ENCODE measurements around the gene CCDC61. TPM values are rescaled to one million over a fixed set of nuclear protein-coding genes. Genes with fewer than 3 reads are reported as not detected.

Gene CCDC61
- total RNA-seq, 1 experiment from 2014 or later = 17.0 TPM

GRCh38 chr19:46006411-46006810 is 11.1 kb downstream of the CCDC61 start:
- DNase-seq (ENCODE audit: low read depth) = no peak
- in situ Hi-C loops (cut with HindIII; ENCODE audit: low pct_unique_long_range_greater_than_20kb, low sequenced_read_pairs) = no loop called here

GRCh38 chr19:46009530-46010510 is 14.6 kb downstream of the CCDC61 start:
- in situ Hi-C loops (cut with HindIII; ENCODE audit: low pct_unique_long_range_greater_than_20kb, low sequenced_read_pairs) = no loop called here
- peak; percentile 67 for DNase-seq (ENCODE audit: low read depth)

DNA sequence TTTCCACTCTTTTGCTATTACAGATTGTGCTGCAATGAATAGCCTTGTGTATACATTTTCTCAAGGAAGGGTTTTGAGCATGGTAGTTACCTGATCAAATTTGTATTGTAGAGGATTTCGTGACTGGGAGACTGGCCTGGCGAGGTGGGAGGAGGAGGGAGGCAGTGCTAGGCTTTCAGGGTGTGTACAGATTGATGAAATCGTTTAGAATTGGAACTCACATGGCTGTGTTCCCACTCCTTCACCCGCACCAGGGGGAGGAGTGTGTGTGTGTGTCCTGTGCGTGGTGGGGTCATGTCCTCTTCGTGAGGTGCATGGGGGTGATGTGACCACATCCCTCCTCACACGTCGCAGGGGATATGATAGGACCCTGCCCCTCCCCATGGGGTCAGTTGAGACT is 19.3 kb downstream of the CCDC61 start:
- in situ Hi-C loops (cut with HindIII; ENCODE audit: low pct_unique_long_range_greater_than_20kb, low sequenced_read_pairs) = no loop called here
- DNase-seq (ENCODE audit: low read depth) = no peak

DNA sequence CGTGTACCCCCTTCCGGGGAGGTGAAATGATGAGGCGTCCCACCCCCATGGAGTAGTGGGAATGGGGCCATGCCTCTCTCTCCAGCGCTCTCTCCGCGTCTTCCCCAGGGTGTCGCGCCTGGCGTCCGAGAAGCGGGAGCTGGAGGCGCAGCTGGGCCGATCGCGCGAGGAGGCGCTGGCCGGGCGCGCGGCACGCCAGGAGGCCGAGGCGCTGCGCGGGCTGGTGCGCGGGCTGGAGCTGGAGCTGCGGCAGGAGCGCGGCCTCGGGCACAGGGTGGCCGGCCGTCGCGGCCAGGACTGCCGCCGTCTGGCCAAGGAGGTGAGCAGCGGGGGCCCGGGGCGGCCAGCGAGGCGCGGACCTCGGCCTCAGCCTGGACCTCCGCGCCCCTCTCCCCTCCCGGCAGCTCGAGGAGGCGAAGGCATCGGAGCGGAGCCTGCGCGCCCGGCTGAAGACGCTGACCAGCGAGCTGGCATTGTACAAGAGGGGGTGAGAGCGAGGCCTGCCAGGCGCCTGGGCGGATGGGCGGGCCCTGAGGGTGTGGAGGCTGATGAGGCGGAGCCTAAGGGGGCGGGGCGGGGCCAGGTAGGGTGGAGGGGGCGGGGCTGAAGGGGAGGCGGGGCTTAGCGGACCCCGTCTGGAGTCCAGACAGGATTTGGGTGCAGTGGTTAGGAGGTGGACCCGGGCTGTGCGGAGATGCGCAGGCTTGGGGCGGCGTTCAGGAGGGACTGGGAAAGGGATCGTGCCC is 19.8 kb downstream of the CCDC61 start:
- DNase-seq (ENCODE audit: low read depth) = peak; percentile 89
- in situ Hi-C loops (cut with HindIII; ENCODE audit: low pct_unique_long_range_greater_than_20kb, low sequenced_read_pairs) = no loop called here

GRCh38 chr19:46015687-46016425 is 20.6 kb downstream of the CCDC61 start:
- in situ Hi-C loops (cut with HindIII; ENCODE audit: low pct_unique_long_range_greater_than_20kb, low sequenced_read_pairs) = no loop called here
- no peak for DNase-seq (ENCODE audit: low read depth)

GRCh38 chr19:46016426-46017094 is 21.3 kb downstream of the CCDC61 start:
- peak; percentile 76 for DNase-seq (ENCODE audit: low read depth)
- in situ Hi-C loops (cut with HindIII; ENCODE audit: low pct_unique_long_range_greater_than_20kb, low sequenced_read_pairs) = no loop called here

GRCh38 chr19:46017095-46017429 is 21.8 kb downstream of the CCDC61 start:
- in situ Hi-C loops (cut with HindIII; ENCODE audit: low pct_unique_long_range_greater_than_20kb, low sequenced_read_pairs) = no loop called here
- no peak for DNase-seq (ENCODE audit: low read depth)

- no peak for DNase-seq (ENCODE audit: low read depth)
- in situ Hi-C loops (cut with HindIII; ENCODE audit: low pct_unique_long_range_greater_than_20kb, low sequenced_read_pairs) = no loop called here
These were observed 22.8 kb downstream of the CCDC61 start for GRCh38 chr19:46017874-46018675.

GRCh38 chr19:46018729-46019251 is 23.5 kb downstream of the CCDC61 start:
- in situ Hi-C loops (cut with HindIII; ENCODE audit: low pct_unique_long_range_greater_than_20kb, low sequenced_read_pairs) = no loop called here

GRCh38 chr19:46019270-46019669 is 24.0 kb downstream of the CCDC61 start:
- in situ Hi-C loops (cut with HindIII; ENCODE audit: low pct_unique_long_range_greater_than_20kb, low sequenced_read_pairs) = no loop called here
- no peak for DNase-seq (ENCODE audit: low read depth)

More at GRCh38 chr19:46018729-46019251, 23.5 kb downstream of the CCDC61 start:
- DNase-seq (ENCODE audit: low read depth) = no peak

GRCh38 chr19:46020819-46021125 is 25.5 kb downstream of the CCDC61 start:
- no peak for DNase-seq (ENCODE audit: low read depth)
- in situ Hi-C loops (cut with HindIII; ENCODE audit: low pct_unique_long_range_greater_than_20kb, low sequenced_read_pairs) = no loop called here

DNA sequence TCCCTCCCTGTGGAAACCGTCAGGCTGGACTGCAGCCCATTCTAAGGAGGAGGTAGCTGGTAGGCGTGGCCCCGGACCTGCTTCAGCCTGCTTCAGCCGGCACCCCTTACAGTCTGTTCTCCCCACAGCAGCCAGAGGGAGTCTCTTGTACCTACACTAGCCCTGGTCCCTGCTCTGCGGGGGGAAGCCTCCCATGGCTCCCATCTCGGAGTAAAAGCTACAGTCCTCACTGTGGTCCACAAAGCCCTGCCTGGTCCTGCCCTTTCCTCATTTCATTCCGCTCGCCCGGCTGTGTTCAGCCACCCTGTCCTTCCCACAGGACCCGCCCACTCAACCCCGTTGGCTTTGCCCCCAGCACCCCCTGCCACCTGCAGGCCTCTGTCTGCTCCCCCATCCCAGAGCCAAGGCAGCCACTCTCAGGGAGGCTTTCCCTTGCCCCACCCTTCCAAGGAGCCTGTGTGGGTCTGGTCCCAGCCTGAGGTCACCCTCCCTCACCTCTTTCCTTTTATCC is 26.3 kb downstream of the CCDC61 start:
- no peak for DNase-seq (ENCODE audit: low read depth)
- in situ Hi-C loops (cut with HindIII; ENCODE audit: low pct_unique_long_range_greater_than_20kb, low sequenced_read_pairs) = no loop called here

- DNase-seq (ENCODE audit: low read depth) = no peak
- in situ Hi-C loops (cut with HindIII; ENCODE audit: low pct_unique_long_range_greater_than_20kb, low sequenced_read_pairs) = no loop called here
These were observed 26.8 kb downstream of the CCDC61 start for GRCh38 chr19:46022061-46022430.

DNA sequence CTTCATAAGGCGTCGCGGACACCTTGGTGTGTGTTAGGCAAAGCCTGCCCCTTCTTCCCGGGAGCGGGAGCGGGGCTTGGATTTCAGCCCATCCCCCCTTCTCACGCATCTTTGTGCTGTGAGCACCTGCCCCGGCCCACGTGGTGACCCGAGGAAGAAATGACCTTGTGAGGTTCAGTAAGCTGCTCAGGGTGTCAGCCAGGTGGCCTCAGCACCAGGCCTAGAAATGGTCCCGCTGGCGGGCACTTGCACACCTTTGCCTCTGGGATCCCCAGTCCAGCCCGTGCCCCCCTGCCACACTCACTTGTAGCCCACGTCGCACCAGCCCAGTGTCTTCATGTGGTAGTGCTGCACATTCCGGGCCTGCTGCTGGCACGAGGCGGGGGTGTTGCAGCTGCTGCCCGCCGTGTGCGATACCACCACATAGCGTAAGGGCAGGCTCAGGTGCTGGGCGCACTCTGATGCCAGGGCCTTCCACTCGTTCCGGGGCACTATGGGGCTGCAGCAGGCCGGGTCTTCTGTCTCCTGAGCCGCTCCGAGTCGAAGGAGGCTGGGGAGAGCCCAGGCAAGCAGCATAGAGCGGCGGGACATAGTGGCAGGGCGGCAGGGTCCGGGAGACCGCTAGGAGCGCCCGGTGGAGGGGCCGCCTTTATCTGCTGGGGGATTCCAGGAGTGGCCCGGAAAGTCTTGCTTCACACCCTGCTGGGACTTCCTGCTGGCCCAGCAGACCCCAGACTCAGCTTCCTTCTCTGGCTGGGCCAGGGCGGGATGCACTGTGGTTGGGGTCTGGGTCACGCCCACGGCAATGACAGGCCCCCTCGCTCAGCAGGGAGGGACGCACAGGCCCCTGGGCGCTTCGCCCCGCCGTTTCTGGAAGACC is 27.4 kb downstream of the CCDC61 start, which contains the start of gene PGLYRP1:
TSS of gene PGLYRP1 (minus strand) at position 623 of the 880 bp plus-strand sequence. CDS start at position 591, 32 bp downstream.
- in situ Hi-C loops (cut with HindIII; ENCODE audit: low pct_unique_long_range_greater_than_20kb, low sequenced_read_pairs) = no loop called here
- DNase-seq (ENCODE audit: low read depth) = no peak

DNA sequence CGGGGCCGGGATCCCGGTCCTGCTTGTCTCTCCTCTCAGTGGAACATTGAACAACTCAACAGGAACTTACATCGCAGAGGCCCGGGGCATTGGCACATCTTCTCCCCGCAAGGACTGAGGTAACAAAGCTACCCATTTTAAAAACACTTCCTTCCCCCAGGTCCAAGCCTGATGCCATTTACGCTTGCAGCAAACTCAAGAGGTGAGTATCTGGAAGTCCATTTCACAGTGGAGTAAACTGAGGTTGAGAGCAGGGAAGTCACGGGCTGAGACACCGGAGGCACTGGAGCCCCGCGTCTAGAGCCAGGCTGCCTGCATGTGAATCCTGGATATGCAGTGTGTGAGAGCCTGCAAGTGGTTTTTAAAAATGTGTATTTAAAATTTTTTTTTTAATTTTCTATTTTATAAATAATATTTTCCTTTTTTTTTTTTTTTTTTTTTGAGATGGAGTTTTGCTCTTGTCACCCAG is 28.1 kb downstream of the CCDC61 start:
- in situ Hi-C loops (cut with HindIII; ENCODE audit: low pct_unique_long_range_greater_than_20kb, low sequenced_read_pairs) = no loop called here
- no peak for DNase-seq (ENCODE audit: low read depth)

DNA sequence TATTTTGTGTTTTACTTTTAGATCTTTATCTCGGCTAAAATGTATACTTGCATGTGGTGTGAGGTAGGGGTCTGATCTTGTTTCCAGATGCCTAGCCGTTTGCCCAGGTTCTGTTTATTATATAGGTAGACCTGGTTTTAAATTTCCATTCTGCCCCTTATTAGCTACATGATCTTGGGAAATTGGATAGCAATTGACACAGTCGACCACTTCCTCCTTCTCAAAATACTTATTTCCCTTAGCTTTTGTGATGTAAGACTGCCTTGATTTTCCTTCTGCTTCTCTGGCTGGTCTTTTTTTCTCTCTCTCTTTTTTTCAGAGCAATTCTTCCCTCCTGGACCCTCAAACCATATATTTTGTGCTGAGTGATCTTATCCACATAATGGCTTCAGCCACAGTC is 30.6 kb downstream of the CCDC61 start:
- in situ Hi-C loops (cut with HindIII; ENCODE audit: low pct_unique_long_range_greater_than_20kb, low sequenced_read_pairs) = no loop called here
- no peak for DNase-seq (ENCODE audit: low read depth)
